Loucy (cell line): Measurements from ENCODE around the gene MTHFSD.

Experiments used
- EZH2phosphoT487 ChIP-seq: fragments of 200-600 bp; IDR thresholded peaks from 2 replicates; pipeline ENCODE4 v1.6.1; 2018; ENCODE audit warnings: antibody characterized with exemption, mild to moderate bottlenecking, moderate library complexity, borderline replicate concordance
- TF ChIP-seq, protein P1 (sequence below): fragments of 200-600 bp; sonication (generic); conservative IDR thresholded peaks from 2 replicates; pipeline ENCODE4 v1.5.1; 2014; ENCODE audit warnings: mild to moderate bottlenecking, antibody characterized with exemption, low read length

DNA sequence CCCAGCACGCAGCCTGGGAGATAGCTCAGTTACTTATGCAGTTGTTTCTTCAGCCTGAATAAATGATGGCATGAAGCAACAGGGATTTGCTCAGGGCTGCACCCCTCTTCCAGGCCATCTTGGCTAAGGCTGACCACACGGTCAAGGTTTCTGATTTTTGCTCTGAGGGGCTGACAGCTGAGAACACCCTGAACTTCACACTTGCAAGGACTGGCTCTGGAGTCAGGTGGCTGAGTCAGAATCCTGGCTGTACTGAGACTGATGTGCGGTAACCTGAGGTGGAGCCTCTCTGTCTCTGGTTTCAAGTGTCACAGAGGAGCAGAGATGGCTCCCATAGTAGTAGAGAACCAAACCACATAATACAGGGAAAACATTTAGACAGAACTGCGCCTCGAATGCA lies 4.8 kb downstream of the MTHFSD start:
- TF ChIP-seq, protein P1, sequence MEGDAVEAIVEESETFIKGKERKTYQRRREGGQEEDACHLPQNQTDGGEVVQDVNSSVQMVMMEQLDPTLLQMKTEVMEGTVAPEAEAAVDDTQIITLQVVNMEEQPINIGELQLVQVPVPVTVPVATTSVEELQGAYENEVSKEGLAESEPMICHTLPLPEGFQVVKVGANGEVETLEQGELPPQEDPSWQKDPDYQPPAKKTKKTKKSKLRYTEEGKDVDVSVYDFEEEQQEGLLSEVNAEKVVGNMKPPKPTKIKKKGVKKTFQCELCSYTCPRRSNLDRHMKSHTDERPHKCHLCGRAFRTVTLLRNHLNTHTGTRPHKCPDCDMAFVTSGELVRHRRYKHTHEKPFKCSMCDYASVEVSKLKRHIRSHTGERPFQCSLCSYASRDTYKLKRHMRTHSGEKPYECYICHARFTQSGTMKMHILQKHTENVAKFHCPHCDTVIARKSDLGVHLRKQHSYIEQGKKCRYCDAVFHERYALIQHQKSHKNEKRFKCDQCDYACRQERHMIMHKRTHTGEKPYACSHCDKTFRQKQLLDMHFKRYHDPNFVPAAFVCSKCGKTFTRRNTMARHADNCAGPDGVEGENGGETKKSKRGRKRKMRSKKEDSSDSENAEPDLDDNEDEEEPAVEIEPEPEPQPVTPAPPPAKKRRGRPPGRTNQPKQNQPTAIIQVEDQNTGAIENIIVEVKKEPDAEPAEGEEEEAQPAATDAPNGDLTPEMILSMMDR = no peak
- TF ChIP-seq EZH2phosphoT487 = no peak
